ENCODE measurements around the gene MTMR10. TPM values are rescaled to one million over a fixed set of nuclear protein-coding genes. Genes with fewer than 3 reads are reported as not detected.

Gene MTMR10
- total RNA-seq, 2 donors from 2014 or later = 12.4 to 16.2 TPM

DNA sequence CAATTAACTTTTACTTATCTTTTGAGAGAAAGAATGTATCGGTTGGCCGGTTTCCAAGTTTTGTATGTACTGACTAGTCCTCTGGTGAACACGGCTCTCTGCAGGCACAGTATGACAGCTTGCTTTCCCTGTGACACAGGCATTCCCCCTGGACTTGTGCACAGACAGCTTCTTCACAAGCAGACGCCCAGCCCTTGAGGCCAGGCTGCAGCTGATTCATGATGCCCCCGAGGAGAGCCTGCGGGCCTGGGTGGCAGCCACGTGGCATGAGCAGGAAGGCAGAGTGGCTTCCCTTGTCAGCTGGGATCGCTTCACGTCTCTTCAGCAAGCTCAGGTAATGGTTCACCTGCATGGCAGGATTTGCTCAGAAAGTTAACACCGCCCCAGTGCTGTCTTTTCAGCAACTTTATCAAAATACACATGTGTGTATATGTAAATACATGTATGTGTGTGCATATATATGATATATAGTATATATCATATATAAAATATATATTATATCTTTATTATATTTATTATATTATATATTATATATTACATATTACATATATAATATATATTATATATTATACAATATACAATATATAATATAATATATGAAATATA, 62.3 kb downstream of the MTMR10 start:
- Histone ChIP-seq H3K9ac (ENCODE audit: extremely low read depth, low read length, poor library complexity, severe bottlenecking) (no peak overlapping the region), H3K4me1 (ENCODE audit: control insufficient read depth, insufficient read depth, low read length) (no peaks in the 10 kb centered on the region), H3K27ac (ENCODE audit: low read depth, low read length) (no peak overlapping the region), H3K36me3 (ENCODE audit: control insufficient read depth, insufficient read depth, low read length) (peaks cover 58% of the 10 kb centered on the region), H3K9me3 (ENCODE audit: control insufficient read depth, low read length) (no peaks in the 10 kb centered on the region), H3K4me3 (ENCODE audit: low read length) (no peak overlapping the region), H3K27me3 (ENCODE audit: control insufficient read depth, insufficient read depth, low read length, poor library complexity, severe bottlenecking) (no peaks in the 10 kb centered on the region)
- Mint-ChIP-seq H3K27me3 (ENCODE audit: insufficient read depth) (no peaks in the 10 kb centered on the region), H3K27ac (no peak overlapping the region), H3K4me1 (no peaks in the 10 kb centered on the region), H3K4me3 (no peak overlapping the region), H3K9me3 (no peaks in the 10 kb centered on the region), H3K36me3 (ENCODE audit: low read depth) (peaks cover 65% of the 10 kb centered on the region)
- TF ChIP-seq, protein P1, sequence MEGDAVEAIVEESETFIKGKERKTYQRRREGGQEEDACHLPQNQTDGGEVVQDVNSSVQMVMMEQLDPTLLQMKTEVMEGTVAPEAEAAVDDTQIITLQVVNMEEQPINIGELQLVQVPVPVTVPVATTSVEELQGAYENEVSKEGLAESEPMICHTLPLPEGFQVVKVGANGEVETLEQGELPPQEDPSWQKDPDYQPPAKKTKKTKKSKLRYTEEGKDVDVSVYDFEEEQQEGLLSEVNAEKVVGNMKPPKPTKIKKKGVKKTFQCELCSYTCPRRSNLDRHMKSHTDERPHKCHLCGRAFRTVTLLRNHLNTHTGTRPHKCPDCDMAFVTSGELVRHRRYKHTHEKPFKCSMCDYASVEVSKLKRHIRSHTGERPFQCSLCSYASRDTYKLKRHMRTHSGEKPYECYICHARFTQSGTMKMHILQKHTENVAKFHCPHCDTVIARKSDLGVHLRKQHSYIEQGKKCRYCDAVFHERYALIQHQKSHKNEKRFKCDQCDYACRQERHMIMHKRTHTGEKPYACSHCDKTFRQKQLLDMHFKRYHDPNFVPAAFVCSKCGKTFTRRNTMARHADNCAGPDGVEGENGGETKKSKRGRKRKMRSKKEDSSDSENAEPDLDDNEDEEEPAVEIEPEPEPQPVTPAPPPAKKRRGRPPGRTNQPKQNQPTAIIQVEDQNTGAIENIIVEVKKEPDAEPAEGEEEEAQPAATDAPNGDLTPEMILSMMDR (conservative IDR thresholded peaks at IDR 0.05) = no peak
- no peak for DNase-seq
- 96 to 98% methylated on average over 7 to 9 of the region's 10 CpGs for WGBS, 2 experiments (ENCODE audit: insufficient coverage in 1 of 2, insufficient read length in 1 of 2)

DNA sequence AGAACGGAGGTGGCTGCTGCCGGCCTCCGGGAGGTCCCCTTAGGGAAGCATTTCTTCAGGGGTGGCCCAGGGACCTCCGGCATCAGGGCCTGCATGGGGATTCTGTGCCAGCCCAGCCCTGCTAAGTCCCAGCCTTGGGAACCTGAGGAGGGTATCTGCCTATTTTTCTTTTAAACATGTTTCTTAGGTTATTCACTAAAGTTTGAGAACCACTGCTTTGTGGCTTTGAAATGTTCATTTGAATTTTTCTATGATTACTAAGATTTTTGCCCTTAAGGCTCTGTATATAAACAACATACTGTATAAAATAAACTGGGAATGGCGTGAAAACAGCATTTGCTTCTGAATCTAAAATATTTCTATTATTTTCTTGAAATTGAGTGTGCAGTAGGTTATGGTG, 63.4 kb downstream of the MTMR10 start:
- Histone ChIP-seq H3K9ac (ENCODE audit: extremely low read depth, low read length, poor library complexity, severe bottlenecking) (no peak overlapping the region), H3K4me3 (ENCODE audit: low read length) (no peak overlapping the region), H3K27me3 (ENCODE audit: control insufficient read depth, insufficient read depth, low read length, poor library complexity, severe bottlenecking) (no peaks in the 10 kb centered on the region), H3K36me3 (ENCODE audit: control insufficient read depth, insufficient read depth, low read length) (peaks cover 61% of the 10 kb centered on the region), H3K9me3 (ENCODE audit: control insufficient read depth, low read length) (no peaks in the 10 kb centered on the region), H3K4me1 (ENCODE audit: control insufficient read depth, insufficient read depth, low read length) (peaks cover 2% of the 10 kb centered on the region), H3K27ac (ENCODE audit: low read depth, low read length) (no peak overlapping the region)
- peaks cover under 1% of the 10 kb centered on the region for H3K4me1 Mint-ChIP-seq
- DNase-seq = no peak
- H3K4me3 Mint-ChIP-seq = no peak overlapping the region
- H3K9me3 Mint-ChIP-seq = no peaks in the 10 kb centered on the region
- H3K27me3 Mint-ChIP-seq (ENCODE audit: insufficient read depth) = no peaks in the 10 kb centered on the region
- no peak overlapping the region for H3K27ac Mint-ChIP-seq
- TF ChIP-seq, protein P1 (conservative IDR thresholded peaks at IDR 0.05) = no peak
- 90 to 92% methylated on average over 2 to 5 of the region's 5 CpGs for WGBS, 2 experiments (ENCODE audit: insufficient coverage in 1 of 2, insufficient read length in 1 of 2)
- peaks cover 63% of the 10 kb centered on the region for H3K36me3 Mint-ChIP-seq (ENCODE audit: low read depth)

DNA sequence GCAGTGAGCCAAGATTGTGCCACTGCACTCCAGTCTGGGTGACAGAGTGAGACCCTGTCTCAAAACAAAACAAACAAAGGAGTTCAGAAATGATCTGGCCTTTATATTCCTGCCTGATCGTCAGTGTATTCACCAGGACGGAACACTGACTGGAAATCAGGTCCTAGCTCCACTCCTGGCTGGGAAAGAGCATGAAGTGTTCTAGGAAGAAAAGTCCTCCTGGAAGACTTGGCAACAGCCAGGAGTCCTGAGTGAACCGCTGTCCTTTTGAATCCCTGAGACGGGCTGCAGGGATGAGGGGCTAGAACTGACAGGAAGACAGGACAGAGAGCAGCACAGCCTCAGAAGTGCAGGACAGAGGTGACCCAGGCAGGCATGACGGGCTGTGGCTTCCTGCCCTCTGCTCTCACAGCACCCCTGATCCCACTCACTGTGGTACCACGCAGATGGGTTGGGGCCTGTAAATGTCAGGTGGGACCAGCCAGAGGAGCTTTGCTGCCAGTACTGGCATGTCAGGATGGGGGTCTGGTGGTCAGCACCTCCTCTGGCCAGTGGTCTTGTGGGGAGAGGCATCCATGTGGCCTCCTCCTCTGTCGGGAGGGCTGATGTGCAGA, 64.2 kb downstream of the MTMR10 start:
- no peak for DNase-seq
- no peak overlapping the region for H3K4me3 Mint-ChIP-seq
- H3K9me3 ChIP-seq (ENCODE audit: control insufficient read depth, low read length) = no peaks in the 10 kb centered on the region
- H3K27ac ChIP-seq (ENCODE audit: low read depth, low read length) = no peak overlapping the region
- peaks cover 9% of the 10 kb centered on the region for H3K4me1 Mint-ChIP-seq
- TF ChIP-seq, protein P1 (conservative IDR thresholded peaks at IDR 0.05) = no peak
- no peaks in the 10 kb centered on the region for H3K27me3 Mint-ChIP-seq (ENCODE audit: insufficient read depth)
- H3K27ac Mint-ChIP-seq = peak overlapping the region; percentile 39
- no peak overlapping the region for H3K9ac ChIP-seq (ENCODE audit: extremely low read depth, low read length, poor library complexity, severe bottlenecking)
- H3K27me3 ChIP-seq (ENCODE audit: control insufficient read depth, insufficient read depth, low read length, poor library complexity, severe bottlenecking) = no peaks in the 10 kb centered on the region
- no peak overlapping the region for H3K4me3 ChIP-seq (ENCODE audit: low read length)
- H3K4me1 ChIP-seq (ENCODE audit: control insufficient read depth, insufficient read depth, low read length) = peaks cover 8% of the 10 kb centered on the region
- H3K36me3 Mint-ChIP-seq (ENCODE audit: low read depth) = peaks cover 66% of the 10 kb centered on the region
- peaks cover 65% of the 10 kb centered on the region for H3K36me3 ChIP-seq (ENCODE audit: control insufficient read depth, insufficient read depth, low read length)
- H3K9me3 Mint-ChIP-seq = no peaks in the 10 kb centered on the region
- WGBS, 2 experiments (ENCODE audit: insufficient coverage in 1 of 2, insufficient read length in 1 of 2) = 92 to 93% methylated on average over 6 to 7 of the region's 7 CpGs
